Dermis blood vessel endothelial cell (primary cell): ENCODE results near the gene NFE2L3. TPM values are rescaled to one million over a fixed set of nuclear protein-coding genes. Genes with fewer than 3 reads are reported as not detected.
A peak's percentile ranks its signal among the peaks of the same experiment; 100 is the strongest.
"Not testable (repeated sequence)": the region's sequence is repeated elsewhere in the genome, so short reads cannot be mapped to it uniquely, and the experiment has no call there.

ENCODE experiments used
- DNase-seq: peaks from one replicate; pipeline ENCODE4 v3.0.0; 2010
- total RNA-seq: library from RNA; depleted of rRNA; stranded (reverse); fragments of >200 nt; gene quantifications from 2 replicates; pipeline ENCODE4 v1.2.3, GENCODE V29; 2014

Gene NFE2L3
- total RNA-seq, 1 donor from 2014 or later: 38.6 TPM

DNA sequence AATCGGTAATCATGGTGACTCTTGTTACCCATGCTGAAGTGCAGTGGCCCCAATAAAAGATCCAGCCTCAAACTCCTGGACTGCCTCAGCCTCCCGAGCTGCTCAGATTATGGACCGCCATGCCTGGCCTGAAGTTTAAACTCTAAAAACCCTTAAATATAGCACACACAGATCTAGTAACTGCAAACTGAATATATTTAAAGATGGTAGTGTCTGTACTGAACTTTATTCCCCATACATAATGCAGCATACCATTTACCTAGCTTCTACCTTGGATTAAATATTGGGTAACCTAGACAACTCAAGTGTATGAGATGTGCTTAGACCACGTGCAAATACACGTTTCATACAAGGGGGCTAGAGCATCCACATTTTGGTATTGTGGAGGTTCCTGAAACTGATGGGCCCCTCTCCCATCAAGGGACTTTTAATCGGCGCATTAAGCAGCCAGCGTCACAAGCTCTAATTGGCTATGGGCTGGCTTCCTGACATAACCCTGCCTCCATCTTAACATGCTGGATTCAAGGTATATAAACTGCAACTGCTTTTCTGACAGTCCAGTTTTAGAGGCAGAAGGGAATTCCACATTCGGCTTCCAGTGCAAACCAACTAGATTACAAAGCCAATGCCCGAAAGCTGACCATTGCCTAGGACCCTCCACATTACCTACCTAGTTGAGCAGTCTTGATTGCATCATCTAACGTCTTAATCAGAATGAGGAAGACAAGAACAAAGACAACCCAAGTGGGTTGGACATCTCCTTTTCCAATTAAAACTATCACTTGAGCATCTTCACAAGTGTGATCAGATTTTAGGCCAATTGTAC, 35.6 kb downstream of the NFE2L3 start:
- no peak for DNase-seq

DNA sequence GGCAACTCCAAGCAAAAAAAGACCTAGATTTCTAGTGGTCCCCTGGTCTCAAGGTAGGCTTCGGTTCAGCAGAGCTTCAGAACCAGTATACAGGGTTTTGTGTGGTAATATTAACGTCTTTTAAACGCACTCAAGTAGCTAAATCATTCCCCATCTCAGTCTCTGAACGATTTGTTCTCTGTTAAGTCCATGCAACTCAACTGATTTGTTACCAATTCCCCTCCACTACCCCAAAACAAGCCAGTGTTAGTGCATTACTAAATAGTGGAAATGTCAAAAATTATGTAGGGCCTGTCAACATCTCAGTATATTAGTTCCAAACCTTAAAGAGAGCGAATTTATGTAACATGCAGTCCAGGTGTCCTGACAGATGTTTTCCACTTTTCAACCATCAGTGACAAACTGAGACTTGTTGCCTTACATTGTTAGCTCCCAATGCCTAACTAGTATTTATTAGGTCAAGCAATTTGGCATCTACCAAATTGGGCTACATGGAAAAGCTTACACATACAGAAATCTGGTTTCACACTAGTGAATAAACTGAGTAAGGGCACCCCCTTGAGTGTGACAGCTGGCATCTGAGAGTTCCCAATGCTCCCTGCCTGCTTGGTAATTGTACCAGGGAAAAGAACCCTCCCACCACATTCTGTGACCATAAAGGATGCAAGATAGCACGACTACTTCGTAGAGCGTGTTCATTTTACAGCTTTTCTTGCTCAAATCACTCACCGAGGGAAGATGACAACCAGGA, 36.4 kb downstream of the NFE2L3 start:
- DNase-seq: no peak

DNA sequence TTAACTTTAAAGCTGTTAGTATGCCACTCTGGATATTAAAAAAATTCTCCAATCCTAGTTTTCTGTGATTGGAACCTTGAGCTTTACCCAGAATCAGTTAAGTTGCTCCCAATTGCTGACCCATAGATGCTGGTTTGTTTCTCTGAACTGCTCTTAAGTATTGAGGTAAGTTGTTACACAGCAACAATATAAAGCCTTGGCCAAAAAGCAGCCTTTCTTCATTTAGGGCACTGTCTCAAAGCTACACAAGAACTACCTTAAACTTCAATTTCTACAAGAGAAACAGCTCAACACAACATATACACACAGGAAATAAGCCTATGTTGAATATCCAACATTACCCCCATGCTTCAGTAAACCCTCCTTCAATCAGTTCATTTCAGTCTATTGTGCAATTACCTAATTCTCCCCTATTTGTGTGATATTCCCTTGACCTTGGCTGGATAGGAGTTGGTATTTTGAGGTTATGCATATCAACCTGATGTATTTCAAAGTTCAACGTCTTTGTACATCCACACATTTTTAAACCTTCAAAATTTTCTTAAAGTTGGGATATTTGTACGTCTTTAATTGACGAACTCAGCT, 37.1 kb downstream of the NFE2L3 start:
- DNase-seq: no peak

DNA sequence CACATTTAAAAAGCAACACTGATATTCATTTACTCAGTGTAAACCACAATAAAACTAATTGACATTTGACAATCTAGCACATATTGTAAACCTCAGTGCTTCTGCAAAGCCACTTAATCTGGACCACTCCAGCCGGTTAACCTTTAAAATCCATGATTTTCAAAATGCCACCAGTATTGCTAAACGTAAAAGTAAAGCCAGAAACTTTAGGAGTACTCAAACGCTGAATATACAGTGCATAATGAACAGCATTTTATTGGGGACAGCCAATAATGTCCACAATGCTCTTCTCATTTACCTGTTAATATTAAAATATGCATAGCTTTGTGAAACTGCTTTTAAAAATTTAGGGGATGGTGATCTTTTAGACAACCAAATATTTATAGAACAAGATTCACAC, 37.7 kb downstream of the NFE2L3 start:
- DNase-seq: no peak

DNA sequence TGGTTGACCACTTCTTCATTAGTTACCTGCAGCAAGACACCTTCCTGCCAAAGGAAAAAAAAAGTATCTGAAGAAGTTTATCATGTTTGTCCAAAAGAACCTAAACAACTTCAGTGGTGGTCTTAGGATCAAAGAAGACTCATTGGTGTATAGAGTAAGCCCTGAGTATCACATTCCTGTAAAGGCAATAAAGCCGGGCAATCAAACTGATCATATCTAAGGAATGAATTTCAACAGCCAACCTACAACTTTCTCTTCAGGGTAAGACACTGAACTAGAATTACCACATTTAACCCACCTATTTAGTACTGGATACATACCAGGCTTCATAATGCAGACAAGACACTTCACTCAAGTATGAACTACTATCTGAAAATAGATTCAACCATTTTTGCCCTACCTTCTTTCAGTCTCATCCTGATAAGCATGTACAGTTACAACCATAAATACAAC, 38.4 kb downstream of the NFE2L3 start:
- DNase-seq: no peak

DNA sequence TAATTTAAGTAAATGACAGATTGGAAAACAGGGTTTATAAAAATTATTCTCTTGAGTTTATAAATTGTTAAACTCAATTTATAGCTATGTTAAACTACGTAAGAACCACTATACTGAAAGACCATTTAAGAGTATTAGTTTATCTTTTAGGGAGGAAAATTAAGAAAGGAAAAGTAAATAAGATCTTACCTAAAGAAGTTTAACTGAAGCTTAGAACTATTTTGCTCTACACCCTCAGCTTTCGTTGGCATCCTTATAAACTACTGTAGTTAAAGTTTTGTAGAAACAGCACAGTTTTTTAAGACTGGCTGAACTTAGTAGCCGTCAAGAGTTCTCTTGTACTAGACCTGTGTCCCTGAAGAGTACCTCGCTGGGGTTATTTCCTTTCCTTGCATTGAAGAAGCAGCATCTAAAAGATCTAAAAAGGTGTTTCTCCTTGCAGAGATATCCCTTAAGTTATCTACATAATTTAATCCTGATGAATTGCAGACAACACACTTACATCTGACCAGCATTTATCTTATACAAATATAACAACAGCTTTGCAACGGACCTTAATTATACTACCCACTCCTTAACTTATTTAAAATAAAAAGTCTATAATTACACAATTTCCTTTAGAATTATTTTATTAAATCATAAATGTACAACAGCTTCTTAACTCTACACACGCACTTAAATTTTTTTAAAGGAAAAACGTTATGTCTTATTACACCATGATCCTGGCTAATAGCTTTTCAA, 39.4 kb downstream of the NFE2L3 start:
- no peak for DNase-seq

DNA sequence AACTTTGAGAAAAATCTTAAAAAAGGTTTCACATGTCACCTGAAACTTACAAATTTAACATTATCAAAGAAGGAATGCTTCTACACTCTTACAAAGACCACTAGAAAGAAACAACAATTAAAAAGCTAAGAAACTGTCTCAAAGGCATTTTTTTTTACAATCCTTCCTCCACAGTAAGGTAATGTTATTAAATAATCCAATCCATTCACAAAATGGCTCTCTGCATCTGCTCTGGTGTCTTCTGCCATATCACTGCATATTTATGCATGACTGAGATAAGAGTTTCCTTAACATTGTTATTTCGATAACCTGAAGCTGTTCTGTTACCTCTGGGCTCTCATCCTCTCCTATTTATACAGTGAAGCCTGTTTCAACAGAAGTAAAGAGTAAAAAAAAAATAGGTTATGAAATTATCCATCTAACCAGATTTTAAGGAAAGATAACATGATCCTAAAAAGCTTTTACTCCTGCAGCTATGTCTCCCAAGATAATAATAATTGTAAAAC, 40.0 kb downstream of the NFE2L3 start:
- DNase-seq: no peak

DNA sequence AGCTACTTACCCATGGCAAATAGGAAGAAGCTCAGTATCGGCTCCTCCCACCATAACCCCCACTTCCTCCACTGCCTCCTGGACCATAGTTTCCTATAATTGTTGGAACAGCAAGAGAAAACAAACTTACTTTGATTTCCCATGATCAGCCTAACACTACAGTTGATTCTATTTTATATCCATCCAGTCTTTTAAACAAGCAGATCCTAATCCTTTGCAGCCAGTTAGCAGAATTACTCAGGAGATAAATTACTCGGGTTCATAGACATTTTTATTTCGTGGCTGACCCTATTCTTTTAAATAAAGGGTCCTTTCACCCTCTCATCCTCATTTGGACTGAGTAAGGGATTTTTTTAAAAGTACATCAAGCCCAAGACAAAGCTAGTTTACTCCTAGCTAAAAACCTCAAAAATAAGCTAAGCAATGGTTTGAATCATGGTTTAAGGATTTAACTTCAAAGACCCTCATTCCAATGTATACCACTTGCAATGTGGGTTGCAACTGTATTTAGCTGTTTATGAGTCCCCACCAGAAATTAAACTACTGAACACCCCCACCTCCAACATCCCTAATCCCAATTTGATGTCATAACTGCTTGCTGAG, 40.6 kb downstream of the NFE2L3 start:
- DNase-seq: peak; percentile 59

DNA sequence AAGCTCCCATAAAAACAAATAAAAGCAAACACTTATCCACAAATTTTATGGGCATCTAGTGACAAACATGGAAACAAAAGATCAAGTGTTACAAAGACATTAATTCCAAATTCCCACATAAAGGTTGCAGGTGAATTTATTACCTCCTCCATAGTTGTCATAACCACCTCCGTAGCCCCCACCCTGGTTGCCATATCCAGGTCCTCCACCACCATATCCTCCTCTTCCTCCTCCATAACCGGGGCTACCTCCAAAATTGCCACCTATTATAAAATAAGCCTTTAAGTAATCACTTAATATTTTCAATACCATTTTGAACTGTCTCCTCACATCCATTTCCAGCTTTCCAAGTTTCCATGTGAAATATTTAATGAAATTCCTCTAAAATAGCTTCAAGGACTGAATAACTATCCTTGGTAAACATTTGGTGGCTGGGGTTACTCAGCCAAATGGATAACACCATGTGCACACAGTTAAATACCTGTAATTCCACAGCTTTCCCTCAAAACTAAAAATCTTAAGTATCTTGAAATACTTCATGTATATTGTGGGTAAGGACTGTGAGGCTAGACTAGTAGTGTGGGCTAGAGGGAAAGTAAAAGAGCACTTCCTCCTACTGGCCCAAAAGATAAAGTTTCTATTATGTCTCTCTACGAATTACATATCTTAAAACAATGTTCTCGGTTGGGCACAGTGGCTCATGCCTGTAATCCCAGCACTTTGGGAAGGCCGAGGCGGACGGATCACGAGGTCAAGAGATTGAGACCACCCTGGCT, 41.6 kb downstream of the NFE2L3 start:
- DNase-seq: no peak

DNA sequence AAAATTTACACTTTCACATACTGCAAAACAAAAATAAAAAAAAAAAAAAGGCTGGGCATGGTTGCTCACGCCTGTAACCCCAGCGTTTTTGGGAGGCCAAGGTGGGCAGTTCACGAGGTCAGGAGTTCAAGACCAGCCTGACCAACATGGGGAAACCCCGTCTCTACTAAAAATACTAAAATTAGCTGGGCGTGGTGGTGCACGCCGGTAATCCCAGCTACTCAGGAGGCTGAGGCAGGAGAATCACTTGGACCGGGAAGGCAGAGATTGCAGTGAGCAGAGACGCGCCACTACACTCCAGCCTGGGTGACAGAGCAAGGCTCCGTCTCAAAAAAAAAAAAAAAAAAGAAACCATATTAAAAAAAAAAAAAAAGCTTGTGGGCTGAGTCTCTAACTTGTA, 42.8 kb downstream of the NFE2L3 start:
- not testable (repeated sequence) for DNase-seq

DNA sequence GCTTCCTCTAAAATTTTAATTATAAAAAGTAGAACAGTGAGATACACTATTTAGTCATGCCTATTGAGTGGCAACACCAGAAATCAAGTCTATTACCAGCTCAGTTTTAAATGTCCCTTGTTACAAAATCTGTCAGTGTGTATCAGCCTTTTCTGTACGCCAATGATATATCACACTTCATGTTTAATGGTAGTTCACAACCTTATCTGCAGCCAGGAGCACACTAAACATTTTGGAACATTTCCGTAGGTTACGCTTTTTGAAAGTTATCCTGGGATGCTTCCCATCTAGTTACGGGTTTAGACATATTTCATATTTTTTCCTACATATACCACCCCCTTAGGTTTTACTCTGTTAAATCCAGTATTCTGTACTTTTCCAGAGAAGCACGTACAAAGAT, 43.2 kb downstream of the NFE2L3 start:
- DNase-seq: no peak

DNA sequence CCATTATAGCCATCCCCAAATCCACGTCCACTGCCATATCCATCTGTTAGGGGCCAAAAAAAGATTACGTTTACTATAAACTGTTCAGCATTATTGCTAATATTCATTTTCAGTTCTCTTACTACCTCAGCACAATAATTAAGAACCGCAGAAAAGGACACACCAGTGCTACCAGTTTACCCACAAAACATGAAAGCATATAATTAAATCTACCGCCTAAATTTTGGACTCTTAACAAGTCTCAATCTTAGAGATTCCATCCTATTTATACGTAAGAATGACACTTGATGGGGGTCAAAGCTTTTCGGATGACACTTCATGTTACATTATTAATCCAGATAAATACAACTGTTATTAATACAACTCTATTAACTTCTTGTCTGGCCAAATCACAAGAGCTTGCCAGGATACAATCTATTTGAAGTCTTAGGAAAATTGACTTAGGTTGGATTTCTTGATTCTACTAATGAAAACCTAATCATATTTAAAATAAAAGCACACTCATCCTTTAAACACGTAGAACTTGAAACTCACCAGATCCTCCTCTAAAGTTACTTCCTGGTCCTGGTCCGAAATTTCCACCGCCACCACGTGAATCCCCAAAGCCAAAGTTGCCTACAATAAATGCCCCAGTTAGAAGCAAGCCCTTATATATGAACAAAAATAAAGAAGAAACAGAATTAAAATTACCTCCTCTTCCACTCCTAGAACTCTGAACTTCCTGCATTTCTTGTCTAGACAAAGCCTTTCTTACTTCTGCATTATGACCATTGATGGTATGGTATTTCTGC, 44.1 kb downstream of the NFE2L3 start:
- no peak for DNase-seq

DNA sequence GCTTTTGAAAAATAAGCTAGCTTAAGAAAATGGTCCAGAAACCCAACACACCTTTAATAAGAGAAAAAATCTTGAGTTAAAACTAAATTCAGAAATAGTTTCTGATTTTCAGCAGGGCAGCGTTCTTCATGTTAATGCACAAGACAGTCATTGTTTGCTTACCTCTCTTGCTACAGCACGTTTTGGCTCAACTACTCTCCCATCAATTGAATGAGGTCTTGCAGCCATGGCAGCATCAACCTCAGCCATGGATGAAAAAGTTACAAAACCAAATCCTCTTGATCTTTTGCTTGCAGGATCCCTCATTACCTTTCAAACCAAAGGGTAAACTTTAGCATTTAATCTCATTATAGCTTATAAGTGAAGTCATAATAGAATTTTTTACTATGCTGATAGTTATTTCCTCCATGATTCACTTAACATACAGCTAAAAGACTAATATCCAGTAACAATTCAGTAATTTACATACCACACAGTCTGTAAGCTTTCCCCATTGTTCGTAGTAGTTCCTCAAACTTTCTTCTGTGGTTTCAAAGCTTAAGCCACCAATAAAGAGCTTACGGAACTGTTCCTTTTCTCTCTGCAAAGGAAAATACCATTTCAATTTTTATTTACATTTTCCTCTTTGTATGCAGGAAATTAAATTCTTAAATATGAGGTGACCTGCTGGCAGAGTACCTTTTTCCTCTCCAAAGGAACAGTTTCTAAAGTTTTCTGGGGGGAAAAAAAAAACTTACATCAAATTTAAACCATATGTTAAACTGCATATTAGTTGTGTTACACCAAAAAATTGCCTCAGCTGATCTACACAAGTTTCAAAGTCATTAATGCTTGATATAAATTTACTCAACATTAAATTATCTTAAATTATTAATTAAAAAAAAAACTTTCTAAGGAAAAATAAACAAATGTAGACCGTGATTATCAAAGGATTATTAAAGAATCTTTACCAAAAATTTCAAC, 45.4 kb downstream of the NFE2L3 start:
- DNase-seq: no peak

DNA sequence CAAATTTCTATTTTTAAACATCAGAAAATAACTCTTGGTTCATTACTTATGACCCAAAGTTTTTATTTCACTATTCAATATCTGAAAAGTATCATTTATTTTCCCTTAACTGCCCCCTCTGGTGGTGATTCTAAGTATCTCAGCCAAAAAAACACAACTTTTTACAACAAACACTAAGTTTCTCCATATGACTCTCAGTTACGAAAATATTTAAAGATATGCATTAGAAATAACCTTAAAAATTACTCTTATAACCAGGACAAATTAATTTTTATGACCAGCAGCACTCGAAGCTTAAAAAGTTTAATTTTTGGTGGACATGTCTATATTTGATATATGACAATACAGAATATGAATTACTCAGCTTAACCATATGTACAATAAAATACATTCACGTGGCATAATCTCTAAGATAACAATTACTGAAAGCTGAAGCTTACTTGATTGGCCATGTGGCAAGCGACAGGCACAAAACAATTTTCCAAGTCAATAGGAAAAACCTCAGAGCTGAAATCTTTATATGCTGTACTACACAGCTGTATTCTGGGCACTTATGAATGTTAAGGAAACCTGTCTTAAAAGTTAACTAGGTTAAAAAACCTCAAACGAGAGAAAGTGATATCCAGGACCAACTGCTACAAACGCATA, 46.3 kb downstream of the NFE2L3 start:
- peak; percentile 62 for DNase-seq

DNA sequence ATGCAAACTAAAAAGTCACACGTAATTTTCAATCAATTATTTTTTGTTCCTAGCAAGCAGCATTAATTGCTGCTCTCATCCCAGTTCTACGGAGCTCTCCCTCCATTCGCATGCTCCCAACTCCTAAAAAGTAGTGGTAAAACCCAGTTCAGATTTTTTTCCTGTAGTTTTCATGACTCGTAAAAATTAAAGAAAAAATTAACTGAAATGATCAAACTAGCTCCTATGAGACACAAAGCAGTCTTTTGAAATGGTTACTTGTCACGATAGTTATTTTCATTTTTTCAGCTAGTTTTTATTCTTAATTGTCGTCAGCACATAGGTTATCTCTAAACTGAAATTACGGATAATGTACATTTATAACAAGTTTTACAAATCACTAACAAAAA, 46.8 kb downstream of the NFE2L3 start:
- DNase-seq: no peak

DNA sequence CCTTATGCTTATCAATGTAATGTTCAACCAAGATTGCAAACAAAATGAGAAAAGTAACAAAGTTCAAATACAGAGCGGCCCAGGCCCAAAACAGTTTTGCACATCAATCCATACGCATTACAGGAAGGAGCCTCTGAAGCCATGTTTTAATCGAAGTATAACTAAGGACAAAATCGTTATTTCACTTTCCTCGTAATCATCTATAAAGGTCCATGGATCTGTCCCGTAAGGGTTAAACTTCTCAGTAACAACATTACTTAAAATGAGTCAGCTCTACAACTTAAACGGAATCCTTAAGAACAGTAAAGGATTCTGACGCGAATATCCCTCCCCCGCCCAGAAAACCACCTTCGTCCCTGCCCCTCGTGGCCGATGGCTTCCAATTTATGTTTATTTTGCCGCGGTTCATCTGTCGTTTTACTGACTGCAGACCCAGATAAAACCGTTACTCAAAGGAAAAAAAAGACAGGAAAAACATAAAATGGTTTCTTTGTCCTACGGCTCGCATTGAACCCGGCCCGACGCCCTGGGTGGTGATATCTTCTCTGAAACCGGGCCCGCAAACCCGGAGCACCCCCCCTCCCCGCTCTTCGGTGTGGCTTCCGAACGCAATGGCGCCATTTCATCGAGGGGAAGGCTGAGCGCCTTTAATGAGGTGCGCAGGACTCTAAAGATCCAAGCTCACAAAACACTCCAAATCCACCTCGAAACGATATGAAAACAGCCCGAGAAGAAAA, 47.5 kb downstream of the NFE2L3 start:
- peak; percentile 67 for DNase-seq

DNA sequence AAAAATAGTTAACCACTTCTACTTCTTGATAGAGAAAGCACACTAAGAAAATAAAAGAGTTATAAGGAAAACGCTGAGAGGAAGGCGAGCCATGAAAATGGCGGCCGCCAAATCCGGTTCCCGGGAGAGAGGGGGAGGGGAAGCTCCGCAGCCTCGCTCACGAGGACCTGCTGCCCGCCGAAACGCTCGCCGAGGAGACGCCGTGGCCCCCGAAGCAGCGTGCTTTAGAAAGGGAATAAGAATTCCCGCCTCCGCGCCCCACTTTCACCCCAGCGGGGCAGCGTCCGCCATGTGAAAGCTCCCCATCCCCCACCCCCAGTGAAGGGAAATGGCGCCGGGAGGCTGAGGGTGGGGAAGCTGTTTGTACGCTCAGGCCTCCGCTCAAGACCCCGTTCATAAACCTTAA, 48.0 kb downstream of the NFE2L3 start:
- DNase-seq: peak; percentile 64
